CD4-positive, alpha-beta T cell (primary cell): ENCODE measurements around the gene SH3BP1. TPM values are rescaled to one million over a fixed set of nuclear protein-coding genes. Genes with fewer than 3 reads are reported as not detected.
"Not testable (repeated sequence)": the region's sequence is repeated elsewhere in the genome, so short reads cannot be mapped to it uniquely, and the experiment has no call there.

Experiments
- ATAC-seq: fragments of 200-7000 bp; cut with Tn5 transposase; one replicate; pipeline ENCODE4 v1.10.0; 2022; ENCODE audit warnings: mild to moderate bottlenecking; ENCODE audit not compliant: poor library complexity
- CTCF ChIA-PET: fragments of 350-600 bp; sonication (Branson Sonifier 250); formaldehyde crosslinking; loops from one replicate; lab custom pipeline; 2021; ENCODE audit warnings: antibody characterized with exemption, inconsistent platforms; lab: Charles Lee
- POLR2A ChIA-PET: fragments of 350-600 bp; sonication (Branson Sonifier 250); formaldehyde crosslinking; loops from one replicate; lab custom pipeline; 2021; ENCODE audit warnings: antibody characterized with exemption, inconsistent platforms; lab: Charles Lee
- DNase-seq, 14 experiments: peaks; one replicate each; pipeline ENCODE4 v3.0.0-alpha.2; 2013 to 2020; ENCODE audit warnings: mixed read lengths in 2 of 14
- H3K27ac ChIP-seq, 2 donors: one replicate each; pipeline versions ENCODE4 v1.5.1 to v1.7.0; 2013; ENCODE audit warnings: low read length in 2 of 2, low read depth in 1 of 2, mild to moderate bottlenecking in 1 of 2
- H3K27me3 ChIP-seq, 2 experiments: 1 replicate in 1 of 2; 2 replicates in 1 of 2; pipeline versions ENCODE4 v1.6.1 to v1.7.0; 2013; ENCODE audit warnings: low read length in 2 of 2, control low read depth in 1 of 2, mild to moderate bottlenecking in 1 of 2, moderate library complexity in 1 of 2; ENCODE audit not compliant: insufficient read depth in 2 of 2, control insufficient read depth in 1 of 2
- H3K36me3 ChIP-seq: one replicate; pipeline ENCODE4 v1.6.1; 2013; ENCODE audit warnings: low read length, control low read depth; ENCODE audit not compliant: insufficient read depth
- H3K4me1 ChIP-seq: one replicate; pipeline ENCODE4 v1.6.1; 2013; ENCODE audit warnings: low read length, control low read depth; ENCODE audit not compliant: insufficient read depth
- H3K4me3 ChIP-seq: one replicate; pipeline ENCODE4 v1.5.1; 2013; ENCODE audit warnings: mild to moderate bottlenecking, low read length, moderate library complexity
- H3K9me3 ChIP-seq, 2 experiments: 1 replicate in 1 of 2; 2 replicates in 1 of 2; pipeline versions ENCODE4 v1.6.1 to v1.7.0; 2013; ENCODE audit warnings: low read length in 2 of 2, mild to moderate bottlenecking in 2 of 2, control low read depth in 1 of 2, moderate library complexity in 1 of 2; ENCODE audit not compliant: control insufficient read depth in 1 of 2, insufficient read depth in 1 of 2
- H3K27ac Mint-ChIP-seq: one replicate; pipeline ENCODE4 v1.8.0; 2020; ENCODE audit warnings: mixed read lengths
- H3K27me3 Mint-ChIP-seq: one replicate; pipeline ENCODE4 v1.8.0; 2021; ENCODE audit warnings: mixed read lengths
- H3K36me3 Mint-ChIP-seq: one replicate; pipeline ENCODE4 v1.8.0; 2021; ENCODE audit warnings: low read depth, mixed read lengths
- H3K4me1 Mint-ChIP-seq: one replicate; pipeline ENCODE4 v1.8.0; 2021; ENCODE audit warnings: low read depth, mixed read lengths
- H3K4me3 Mint-ChIP-seq: one replicate; pipeline ENCODE4 v1.8.0; 2020; ENCODE audit warnings: mild to moderate bottlenecking, mixed read lengths
- H3K9me3 Mint-ChIP-seq: one replicate; pipeline ENCODE4 v1.8.0; 2020; ENCODE audit warnings: mixed read lengths
- intact Hi-C, 2 experiments: fragments of 100-400 bp; cut with DNase I in 1 of 2; cut with micrococcal nuclease in 1 of 2; formaldehyde crosslinking; loops; one replicate each; pipeline versions ENCODE4 v1.15.1 to v1.9.0; 2023 to 2025; cut with DNase I, micrococcal nuclease
- total RNA-seq, 174 experiments: library from RNA in 2 of 174; stranded (reverse) in 2 of 174; gene quantifications; one replicate each; pipeline ENCODE4 v1.2.3 and lab custom pipeline; 2021 to 2026
- TF ChIP-seq, protein P1 (sequence below): fragments of 200-600 bp; IDR thresholded peaks from one replicate; pipeline ENCODE4 v1.8.0; 2022; ENCODE audit warnings: antibody characterized with exemption, mild to moderate bottlenecking

The SH3BP1 gene
- total RNA-seq, 2 experiments from 2014 or later = 46.9 to 49.0 TPM

DNA sequence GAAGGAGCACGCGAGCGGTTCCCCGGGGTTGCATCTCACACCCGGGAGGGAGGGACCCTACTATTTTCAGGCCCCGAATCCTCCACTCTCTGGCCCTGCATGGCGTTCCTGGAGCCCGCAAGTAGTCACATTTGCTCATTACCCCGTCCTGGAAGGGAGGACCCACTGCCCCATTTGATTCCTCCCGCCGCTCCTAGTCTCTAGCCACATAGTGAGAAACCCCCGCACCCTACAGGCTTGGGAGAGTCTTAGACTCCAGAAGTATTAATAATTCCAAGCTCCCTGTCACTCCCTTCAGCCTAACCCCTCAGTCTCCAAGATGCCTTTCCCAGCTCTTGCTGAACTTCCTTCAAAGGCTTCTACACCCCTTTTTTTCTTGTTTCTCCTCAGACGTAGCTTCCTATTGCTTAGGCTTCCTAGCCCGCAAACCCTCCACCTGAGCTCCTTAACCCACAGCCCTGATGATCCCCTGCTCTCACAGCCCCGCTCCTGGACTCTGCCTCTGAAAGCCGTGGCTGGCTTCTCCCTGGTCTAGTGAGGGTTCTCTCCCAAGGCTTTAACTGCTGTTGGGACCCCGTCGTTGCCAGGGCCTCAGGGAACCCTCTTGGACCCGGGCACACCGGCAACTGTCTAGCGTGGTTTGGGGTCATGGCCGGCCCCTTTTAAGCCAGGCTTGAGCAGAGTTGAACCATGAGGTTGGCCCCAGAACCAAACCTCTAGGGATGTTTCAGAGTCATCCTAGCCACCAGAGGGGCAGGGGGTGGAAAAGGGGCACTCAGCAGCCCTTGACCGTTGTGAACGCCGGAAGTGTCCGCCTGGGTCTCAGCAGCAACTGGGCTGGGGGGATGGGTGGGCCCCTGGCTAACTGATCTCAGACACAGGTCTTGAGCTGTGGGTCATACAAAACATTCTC is 30.0 kb upstream of the SH3BP1 start:
- ATAC-seq (no peak), DNase-seq (peak in 3 of 14 experiments; percentile 13 to 52 (median 42))
- intact Hi-C loops = loop anchor here in 1 of 2 experiments (2.0 to 5.0 kb wide), 3 partner anchors 75 to 239 kb away; partner anchors contain the start of gene EIF3L
- H3K4me3 ChIP-seq = peak overlapping the region; percentile 92
- Mint-ChIP-seq H3K36me3 (peaks cover 19% of the 10 kb centered on the region), H3K9me3 (no peaks in the 10 kb centered on the region), H3K4me3 (peak overlapping the region; percentile 94), H3K27me3 (no peaks in the 10 kb centered on the region), H3K27ac (peak overlapping the region; percentile 84), H3K4me1 (peaks cover 49% of the 10 kb centered on the region)
- TF ChIP-seq, protein P1, sequence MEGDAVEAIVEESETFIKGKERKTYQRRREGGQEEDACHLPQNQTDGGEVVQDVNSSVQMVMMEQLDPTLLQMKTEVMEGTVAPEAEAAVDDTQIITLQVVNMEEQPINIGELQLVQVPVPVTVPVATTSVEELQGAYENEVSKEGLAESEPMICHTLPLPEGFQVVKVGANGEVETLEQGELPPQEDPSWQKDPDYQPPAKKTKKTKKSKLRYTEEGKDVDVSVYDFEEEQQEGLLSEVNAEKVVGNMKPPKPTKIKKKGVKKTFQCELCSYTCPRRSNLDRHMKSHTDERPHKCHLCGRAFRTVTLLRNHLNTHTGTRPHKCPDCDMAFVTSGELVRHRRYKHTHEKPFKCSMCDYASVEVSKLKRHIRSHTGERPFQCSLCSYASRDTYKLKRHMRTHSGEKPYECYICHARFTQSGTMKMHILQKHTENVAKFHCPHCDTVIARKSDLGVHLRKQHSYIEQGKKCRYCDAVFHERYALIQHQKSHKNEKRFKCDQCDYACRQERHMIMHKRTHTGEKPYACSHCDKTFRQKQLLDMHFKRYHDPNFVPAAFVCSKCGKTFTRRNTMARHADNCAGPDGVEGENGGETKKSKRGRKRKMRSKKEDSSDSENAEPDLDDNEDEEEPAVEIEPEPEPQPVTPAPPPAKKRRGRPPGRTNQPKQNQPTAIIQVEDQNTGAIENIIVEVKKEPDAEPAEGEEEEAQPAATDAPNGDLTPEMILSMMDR = no peak
- ChIA-PET POLR2A (interaction anchor here (0.5 to 5.2 kb wide), 18 partner anchors 12 to 592 kb away, joined by 3 to 78 read pairs (median 20); partner anchors contain the start of genes ANKRD54, LGALS1, MAFF and MFNG), CTCF (interaction anchor here (1.1 to 6.0 kb wide), 5 partner anchors 17 to 80 kb away, joined by 3 to 70 read pairs (median 13); no protein-coding TSS in a partner anchor)
- peaks cover 67% of the 10 kb centered on the region for H3K4me1 ChIP-seq
- H3K9me3 ChIP-seq = no peaks in the 10 kb centered on the region
- H3K36me3 ChIP-seq = peaks cover 9% of the 10 kb centered on the region
- H3K27me3 ChIP-seq = no peaks in the 10 kb centered on the region
- H3K27ac ChIP-seq = peak overlapping the region; percentile 80 to 88

DNA sequence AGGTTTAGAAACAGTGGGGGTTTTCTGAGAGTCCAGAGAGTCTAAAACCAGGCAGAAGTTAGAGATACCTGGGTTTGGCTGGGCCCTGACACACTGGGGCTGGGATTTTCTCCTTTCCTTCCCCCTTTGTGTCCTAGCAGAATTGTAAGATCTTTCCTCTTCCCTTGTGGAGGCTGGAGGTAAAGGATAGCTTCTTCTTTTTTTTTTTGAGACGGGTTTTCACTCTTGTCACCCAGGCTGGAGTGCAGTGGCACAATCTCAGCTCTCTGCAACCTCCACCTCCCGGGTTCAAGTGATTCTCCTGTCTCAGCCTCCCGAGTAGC is 29.4 kb upstream of the SH3BP1 start:
- Histone ChIP-seq H3K4me1 (peaks cover 61% of the 10 kb centered on the region), H3K36me3 (peaks cover 14% of the 10 kb centered on the region)
- DNase-seq, H3K27me3 Mint-ChIP-seq, H3K27ac ChIP-seq, H3K9me3 ChIP-seq, ATAC-seq, H3K27me3 ChIP-seq, intact Hi-C loops, H3K9me3 Mint-ChIP-seq, H3K4me3 ChIP-seq: not testable (repeated sequence)
- ChIA-PET POLR2A (interaction anchor here (1.0 to 4.3 kb wide), 5 partner anchors 17 to 125 kb away, joined by 3 to 78 read pairs (median 38); partner anchors contain the start of genes LGALS1 and MFNG), CTCF (interaction anchor here (1.2 to 4.6 kb wide), 2 partner anchors 25 to 33 kb away, joined by 3 to 30 read pairs; no protein-coding TSS in a partner anchor)
- Mint-ChIP-seq H3K27ac (peak overlapping the region; percentile 84), H3K4me1 (peaks cover 43% of the 10 kb centered on the region), H3K36me3 (peaks cover 24% of the 10 kb centered on the region), H3K4me3 (peak overlapping the region; percentile 94)

DNA sequence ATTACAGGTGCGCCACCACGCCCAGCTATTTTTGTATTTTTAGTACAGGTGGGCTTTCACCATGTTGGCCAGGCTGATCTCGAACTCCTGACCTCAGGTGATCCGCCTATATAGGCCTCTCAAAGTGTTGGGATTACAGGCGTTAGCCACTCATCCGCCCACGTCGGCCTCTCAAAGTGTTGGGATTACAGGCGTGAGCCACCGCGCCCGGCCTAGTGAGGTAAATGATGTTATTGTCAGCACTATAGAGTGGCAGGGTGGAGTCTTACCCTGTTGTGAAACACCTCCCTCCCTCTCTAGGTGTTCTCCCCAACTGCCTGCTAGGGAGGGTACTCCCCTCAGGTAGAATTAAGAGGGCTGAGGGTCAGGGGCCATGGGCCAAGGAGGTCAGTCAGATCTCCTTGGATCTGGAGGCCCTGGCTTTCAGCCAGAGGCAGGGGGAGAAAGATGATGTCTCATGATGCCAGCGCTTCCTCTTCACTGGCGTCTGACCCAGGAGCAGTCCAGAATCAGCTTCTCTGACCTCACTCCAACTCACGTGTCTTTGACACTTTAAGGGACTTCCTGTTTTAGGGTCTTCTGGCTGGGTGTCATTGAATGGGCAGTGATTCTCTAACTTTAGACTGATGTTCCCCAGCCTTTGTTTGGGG is 28.9 kb upstream of the SH3BP1 start:
- H3K4me3 ChIP-seq = no peak overlapping the region
- H3K9me3 Mint-ChIP-seq = no peaks in the 10 kb centered on the region
- H3K27ac Mint-ChIP-seq = peak overlapping the region; percentile 84
- ChIA-PET CTCF (interaction anchor here (4.6 kb wide), 1 partner anchor 32 kb away, joined by 30 read pairs; no protein-coding TSS in a partner anchor), POLR2A (interaction anchor here (3.8 to 4.3 kb wide), 4 partner anchors 16 to 125 kb away, joined by 30 to 78 read pairs (median 48); partner anchors contain the start of genes LGALS1 and MFNG)
- intact Hi-C loops = no loop called here
- peaks cover 38% of the 10 kb centered on the region for H3K4me1 Mint-ChIP-seq
- H3K9me3 ChIP-seq = no peaks in the 10 kb centered on the region
- peak in 2 of 14 experiments; percentile 63 to 73 for DNase-seq
- no peak for ATAC-seq
- H3K27ac ChIP-seq = peak overlapping the region in 1 of 2 donors; percentile 30
- peaks cover 56% of the 10 kb centered on the region for H3K4me1 ChIP-seq
- peaks cover 14% of the 10 kb centered on the region for H3K36me3 ChIP-seq
- peaks cover 24% of the 10 kb centered on the region for H3K36me3 Mint-ChIP-seq
- peak overlapping the region; percentile 94 for H3K4me3 Mint-ChIP-seq
- H3K27me3 ChIP-seq = no peaks in the 10 kb centered on the region
- H3K27me3 Mint-ChIP-seq = no peaks in the 10 kb centered on the region
- TF ChIP-seq, protein P1 = no peak
